SK-N-SH treated with all-trans-retinoic acid at 6 μM for 48 hours (cell line): Measurements from ENCODE around the gene RAB33A.

Experiments
- BACH2 ChIP-seq: fragments of 250-450 bp; sonication (Bioruptor Pico); IDR thresholded peaks from 2 replicates; pipeline ENCODE4 v1.9.0; 2021; ENCODE audit warnings: mild to moderate bottlenecking, borderline replicate concordance
- CREB5 ChIP-seq: fragments of 250-450 bp; sonication (Bioruptor Pico); IDR thresholded peaks from 2 replicates; pipeline ENCODE4 v1.5.1; 2020; ENCODE audit warnings: low read depth, mild to moderate bottlenecking, moderate library complexity
- CSDC2 ChIP-seq: fragments of 250-450 bp; sonication (Bioruptor Pico); IDR thresholded peaks from 2 replicates; pipeline ENCODE4 v1.5.0; 2020; ENCODE audit warnings: mild to moderate bottlenecking, moderate library complexity
- ESRRG ChIP-seq: fragments of 250-450 bp; sonication (Bioruptor Pico); IDR thresholded peaks from 2 replicates; pipeline ENCODE4 v1.6.1; 2021; ENCODE audit warnings: mild to moderate bottlenecking
- GLIS3 ChIP-seq: fragments of 250-450 bp; sonication (Bioruptor Pico); IDR thresholded peaks from 2 replicates; pipeline ENCODE4 v1.5.0; 2020; ENCODE audit warnings: mild to moderate bottlenecking, moderate library complexity
- OSR1 ChIP-seq: fragments of 250-450 bp; sonication (Bioruptor Pico); IDR thresholded peaks from 2 replicates; pipeline ENCODE4 v1.8.0; 2022; ENCODE audit warnings: moderate library complexity, mild to moderate bottlenecking, inconsistent platforms
- POU6F1 ChIP-seq: fragments of 250-450 bp; sonication (Bioruptor Pico); IDR thresholded peaks from 2 replicates; pipeline ENCODE4 v1.8.0; 2021; ENCODE audit warnings: low read depth, mild to moderate bottlenecking, moderate library complexity, borderline replicate concordance
- RARB ChIP-seq: fragments of 250-450 bp; sonication (Bioruptor Pico); IDR thresholded peaks from 2 replicates; pipeline ENCODE4 v1.8.0; 2021; ENCODE audit warnings: mild to moderate bottlenecking, moderate library complexity
- ZFP3 ChIP-seq: fragments of 250-450 bp; sonication (Bioruptor Pico); IDR thresholded peaks from 2 replicates; pipeline ENCODE4 v1.5.0; 2020; ENCODE audit warnings: mild to moderate bottlenecking, moderate library complexity
- ZFP30 ChIP-seq: fragments of 450-650 bp; formaldehyde crosslinking; IDR thresholded peaks from 2 replicates; pipeline ENCODE4 v1.5.0; 2022; ENCODE audit warnings: mild to moderate bottlenecking, moderate library complexity
- ZNF70 ChIP-seq: fragments of 450-650 bp; formaldehyde crosslinking; IDR thresholded peaks from 2 replicates; pipeline ENCODE4 v1.5.0; 2020; ENCODE audit warnings: mild to moderate bottlenecking, moderate library complexity
- TF ChIP-seq, protein P1 (sequence below): fragments of 250-450 bp; sonication (Bioruptor Pico); IDR thresholded peaks from 2 replicates; pipeline ENCODE4 v1.5.0; 2020; ENCODE audit warnings: mild to moderate bottlenecking, moderate library complexity
- TF ChIP-seq, protein P2 (sequence below): fragments of 250-450 bp; sonication (Bioruptor Pico); IDR thresholded peaks from 2 replicates; pipeline ENCODE4 v1.5.1; 2021; ENCODE audit warnings: mild to moderate bottlenecking, moderate library complexity
- TF ChIP-seq, protein P3 (sequence below): fragments of 250-450 bp; sonication (Bioruptor Pico); IDR thresholded peaks from 2 replicates; pipeline ENCODE4 v1.8.0; 2020; ENCODE audit warnings: mild to moderate bottlenecking, moderate library complexity, borderline replicate concordance

- TF ChIP-seq, protein P1, sequence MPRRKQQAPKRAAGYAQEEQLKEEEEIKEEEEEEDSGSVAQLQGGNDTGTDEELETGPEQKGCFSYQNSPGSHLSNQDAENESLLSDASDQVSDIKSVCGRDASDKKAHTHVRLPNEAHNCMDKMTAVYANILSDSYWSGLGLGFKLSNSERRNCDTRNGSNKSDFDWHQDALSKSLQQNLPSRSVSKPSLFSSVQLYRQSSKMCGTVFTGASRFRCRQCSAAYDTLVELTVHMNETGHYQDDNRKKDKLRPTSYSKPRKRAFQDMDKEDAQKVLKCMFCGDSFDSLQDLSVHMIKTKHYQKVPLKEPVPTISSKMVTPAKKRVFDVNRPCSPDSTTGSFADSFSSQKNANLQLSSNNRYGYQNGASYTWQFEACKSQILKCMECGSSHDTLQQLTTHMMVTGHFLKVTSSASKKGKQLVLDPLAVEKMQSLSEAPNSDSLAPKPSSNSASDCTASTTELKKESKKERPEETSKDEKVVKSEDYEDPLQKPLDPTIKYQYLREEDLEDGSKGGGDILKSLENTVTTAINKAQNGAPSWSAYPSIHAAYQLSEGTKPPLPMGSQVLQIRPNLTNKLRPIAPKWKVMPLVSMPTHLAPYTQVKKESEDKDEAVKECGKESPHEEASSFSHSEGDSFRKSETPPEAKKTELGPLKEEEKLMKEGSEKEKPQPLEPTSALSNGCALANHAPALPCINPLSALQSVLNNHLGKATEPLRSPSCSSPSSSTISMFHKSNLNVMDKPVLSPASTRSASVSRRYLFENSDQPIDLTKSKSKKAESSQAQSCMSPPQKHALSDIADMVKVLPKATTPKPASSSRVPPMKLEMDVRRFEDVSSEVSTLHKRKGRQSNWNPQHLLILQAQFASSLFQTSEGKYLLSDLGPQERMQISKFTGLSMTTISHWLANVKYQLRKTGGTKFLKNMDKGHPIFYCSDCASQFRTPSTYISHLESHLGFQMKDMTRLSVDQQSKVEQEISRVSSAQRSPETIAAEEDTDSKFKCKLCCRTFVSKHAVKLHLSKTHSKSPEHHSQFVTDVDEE (CRISPR knock-in tag), result no peak
- TF ChIP-seq RARB (CRISPR knock-in tag) (no peak), CSDC2 (CRISPR knock-in tag) (no peak), BACH2 (CRISPR knock-in tag) (no peak), POU6F1 (CRISPR knock-in tag) (no peak), ZFP3 (CRISPR knock-in tag) (no peak), GLIS3 (CRISPR knock-in tag) (no peak), CREB5 (no peak), ZNF70 (CRISPR knock-in tag) (no peak), ESRRG (no peak), OSR1 (CRISPR knock-in tag) (no peak), ZFP30 (CRISPR knock-in tag) (no peak)
- TF ChIP-seq, protein P2, sequence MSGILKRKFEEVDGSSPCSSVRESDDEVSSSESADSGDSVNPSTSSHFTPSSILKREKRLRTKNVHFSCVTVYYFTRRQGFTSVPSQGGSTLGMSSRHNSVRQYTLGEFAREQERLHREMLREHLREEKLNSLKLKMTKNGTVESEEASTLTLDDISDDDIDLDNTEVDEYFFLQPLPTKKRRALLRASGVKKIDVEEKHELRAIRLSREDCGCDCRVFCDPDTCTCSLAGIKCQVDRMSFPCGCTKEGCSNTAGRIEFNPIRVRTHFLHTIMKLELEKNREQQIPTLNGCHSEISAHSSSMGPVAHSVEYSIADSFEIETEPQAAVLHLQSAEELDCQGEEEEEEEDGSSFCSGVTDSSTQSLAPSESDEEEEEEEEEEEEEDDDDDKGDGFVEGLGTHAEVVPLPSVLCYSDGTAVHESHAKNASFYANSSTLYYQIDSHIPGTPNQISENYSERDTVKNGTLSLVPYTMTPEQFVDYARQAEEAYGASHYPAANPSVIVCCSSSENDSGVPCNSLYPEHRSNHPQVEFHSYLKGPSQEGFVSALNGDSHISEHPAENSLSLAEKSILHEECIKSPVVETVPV (CRISPR knock-in tag), result no peak
- TF ChIP-seq, protein P3, sequence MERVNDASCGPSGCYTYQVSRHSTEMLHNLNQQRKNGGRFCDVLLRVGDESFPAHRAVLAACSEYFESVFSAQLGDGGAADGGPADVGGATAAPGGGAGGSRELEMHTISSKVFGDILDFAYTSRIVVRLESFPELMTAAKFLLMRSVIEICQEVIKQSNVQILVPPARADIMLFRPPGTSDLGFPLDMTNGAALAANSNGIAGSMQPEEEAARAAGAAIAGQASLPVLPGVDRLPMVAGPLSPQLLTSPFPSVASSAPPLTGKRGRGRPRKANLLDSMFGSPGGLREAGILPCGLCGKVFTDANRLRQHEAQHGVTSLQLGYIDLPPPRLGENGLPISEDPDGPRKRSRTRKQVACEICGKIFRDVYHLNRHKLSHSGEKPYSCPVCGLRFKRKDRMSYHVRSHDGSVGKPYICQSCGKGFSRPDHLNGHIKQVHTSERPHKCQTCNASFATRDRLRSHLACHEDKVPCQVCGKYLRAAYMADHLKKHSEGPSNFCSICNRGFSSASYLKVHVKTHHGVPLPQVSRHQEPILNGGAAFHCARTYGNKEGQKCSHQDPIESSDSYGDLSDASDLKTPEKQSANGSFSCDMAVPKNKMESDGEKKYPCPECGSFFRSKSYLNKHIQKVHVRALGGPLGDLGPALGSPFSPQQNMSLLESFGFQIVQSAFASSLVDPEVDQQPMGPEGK (CRISPR knock-in tag), result no peak
Measured at GRCh38 chrX:130124577-130124976, 47.2 kb upstream of the RAB33A start.
